Left ventricle myocardium inferior (tissue), 1 donor: ENCODE measurements around the gene PPP1R1B. TPM values are rescaled to one million over a fixed set of nuclear protein-coding genes. Genes with fewer than 3 reads are reported as not detected.
A peak's percentile ranks its signal among the peaks of the same experiment; 100 is the strongest.

Experiments
- DNase-seq: peaks from one replicate; pipeline ENCODE4 v3.0.0-alpha.2; 2020
- H3K27ac ChIP-seq: fragments of 200-600 bp; replicated peaks from 2 replicates; pipeline ENCODE4 v1.8.0; 2021
- H3K27me3 ChIP-seq: fragments of 200-600 bp; 2 replicates; pipeline ENCODE4 v1.8.0; 2021; ENCODE audit warnings: low read depth
- H3K36me3 ChIP-seq: fragments of 200-600 bp; 2 replicates; pipeline ENCODE4 v1.8.0; 2021
- H3K4me1 ChIP-seq: fragments of 200-600 bp; 2 replicates; pipeline ENCODE4 v1.8.0; 2021
- H3K4me3 ChIP-seq: fragments of 200-600 bp; 2 replicates; pipeline ENCODE4 v1.8.0; 2021; ENCODE audit warnings: mild to moderate bottlenecking, moderate library complexity
- H3K9me3 ChIP-seq: fragments of 200-600 bp; replicated peaks from 2 replicates; pipeline ENCODE4 v1.8.0; 2021
- intact Hi-C: fragments of 100-400 bp; cut with micrococcal nuclease; formaldehyde crosslinking; loops from one replicate; pipeline ENCODE4 v1.11.0; 2022
- total RNA-seq: library from RNA; stranded (reverse); fragmentation: NEBNext Ultra II Directional; extraction: Animal tissue kit (Norgen Biotek cat#: 25700); gene quantifications from one replicate; pipeline ENCODE4 v1.2.1, GENCODE V29; 2021
- TF ChIP-seq, protein P1 (sequence below): fragments of 200-600 bp; IDR thresholded peaks from 2 replicates; pipeline ENCODE4 v1.8.0; 2021; ENCODE audit warnings: antibody characterized with exemption, mild to moderate bottlenecking, borderline replicate concordance
- donor health status: DM: no; HTN: yes; CAD: no; lungs with severe emphysema.

The PPP1R1B gene
- total RNA-seq, 1 donor from 2014 or later: 0.36 TPM

GRCh38 chr17:39621523-39622379 is 5.0 kb upstream of the PPP1R1B start:
- no peaks in the 10 kb centered on the region for H3K9me3 ChIP-seq
- H3K4me3 ChIP-seq: no peak overlapping the region
- H3K4me1 ChIP-seq: peaks cover 31% of the 10 kb centered on the region
- peak; percentile 85 for DNase-seq
- TF ChIP-seq, protein P1, sequence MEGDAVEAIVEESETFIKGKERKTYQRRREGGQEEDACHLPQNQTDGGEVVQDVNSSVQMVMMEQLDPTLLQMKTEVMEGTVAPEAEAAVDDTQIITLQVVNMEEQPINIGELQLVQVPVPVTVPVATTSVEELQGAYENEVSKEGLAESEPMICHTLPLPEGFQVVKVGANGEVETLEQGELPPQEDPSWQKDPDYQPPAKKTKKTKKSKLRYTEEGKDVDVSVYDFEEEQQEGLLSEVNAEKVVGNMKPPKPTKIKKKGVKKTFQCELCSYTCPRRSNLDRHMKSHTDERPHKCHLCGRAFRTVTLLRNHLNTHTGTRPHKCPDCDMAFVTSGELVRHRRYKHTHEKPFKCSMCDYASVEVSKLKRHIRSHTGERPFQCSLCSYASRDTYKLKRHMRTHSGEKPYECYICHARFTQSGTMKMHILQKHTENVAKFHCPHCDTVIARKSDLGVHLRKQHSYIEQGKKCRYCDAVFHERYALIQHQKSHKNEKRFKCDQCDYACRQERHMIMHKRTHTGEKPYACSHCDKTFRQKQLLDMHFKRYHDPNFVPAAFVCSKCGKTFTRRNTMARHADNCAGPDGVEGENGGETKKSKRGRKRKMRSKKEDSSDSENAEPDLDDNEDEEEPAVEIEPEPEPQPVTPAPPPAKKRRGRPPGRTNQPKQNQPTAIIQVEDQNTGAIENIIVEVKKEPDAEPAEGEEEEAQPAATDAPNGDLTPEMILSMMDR: peak; percentile 100
- H3K27ac ChIP-seq: no peak overlapping the region
- intact Hi-C loops: loop anchor here (5.0 kb wide), 1 partner anchor 74 kb away; no protein-coding TSS in a partner anchor
- no peaks in the 10 kb centered on the region for H3K36me3 ChIP-seq
- H3K27me3 ChIP-seq: peaks cover 35% of the 10 kb centered on the region

DNA sequence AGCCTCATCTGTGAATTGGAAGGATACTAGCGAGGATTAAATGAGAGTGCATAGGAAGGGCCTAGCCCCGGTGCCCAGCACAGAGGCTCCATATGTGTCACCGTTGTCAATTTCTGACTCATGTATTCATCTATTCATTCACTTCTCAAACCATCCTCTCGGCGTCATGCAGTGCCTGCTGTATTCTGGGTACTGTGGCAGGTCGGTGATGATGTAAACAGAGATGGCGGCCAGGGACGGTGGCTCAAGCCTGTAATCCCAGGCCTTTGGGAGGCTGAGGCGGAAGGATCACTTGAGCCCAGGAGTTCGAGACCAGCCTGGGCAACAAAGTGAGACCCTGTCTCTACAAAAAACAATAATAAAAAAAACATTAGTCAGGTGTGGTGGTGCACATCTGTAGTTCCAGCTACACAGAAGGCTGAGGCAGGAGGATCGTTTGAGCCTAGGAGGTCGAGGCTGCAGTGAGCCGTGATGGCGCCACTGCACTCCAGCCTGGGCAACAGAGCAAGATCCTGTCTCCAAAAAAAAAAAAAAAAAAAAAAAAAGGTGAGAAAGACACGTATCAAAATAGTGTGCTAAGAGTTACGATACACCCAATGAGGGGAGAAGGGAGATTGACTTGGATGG is 4.3 kb upstream of the PPP1R1B start:
- H3K9me3 ChIP-seq: no peaks in the 10 kb centered on the region
- no peak overlapping the region for H3K27ac ChIP-seq
- peaks cover 32% of the 10 kb centered on the region for H3K4me1 ChIP-seq
- TF ChIP-seq, protein P1: no peak
- H3K4me3 ChIP-seq: no peak overlapping the region
- intact Hi-C loops: loop anchor here (5.0 kb wide), 1 partner anchor 75 kb away; no protein-coding TSS in a partner anchor
- DNase-seq: no peak
- no peaks in the 10 kb centered on the region for H3K36me3 ChIP-seq
- peaks cover 40% of the 10 kb centered on the region for H3K27me3 ChIP-seq

DNA sequence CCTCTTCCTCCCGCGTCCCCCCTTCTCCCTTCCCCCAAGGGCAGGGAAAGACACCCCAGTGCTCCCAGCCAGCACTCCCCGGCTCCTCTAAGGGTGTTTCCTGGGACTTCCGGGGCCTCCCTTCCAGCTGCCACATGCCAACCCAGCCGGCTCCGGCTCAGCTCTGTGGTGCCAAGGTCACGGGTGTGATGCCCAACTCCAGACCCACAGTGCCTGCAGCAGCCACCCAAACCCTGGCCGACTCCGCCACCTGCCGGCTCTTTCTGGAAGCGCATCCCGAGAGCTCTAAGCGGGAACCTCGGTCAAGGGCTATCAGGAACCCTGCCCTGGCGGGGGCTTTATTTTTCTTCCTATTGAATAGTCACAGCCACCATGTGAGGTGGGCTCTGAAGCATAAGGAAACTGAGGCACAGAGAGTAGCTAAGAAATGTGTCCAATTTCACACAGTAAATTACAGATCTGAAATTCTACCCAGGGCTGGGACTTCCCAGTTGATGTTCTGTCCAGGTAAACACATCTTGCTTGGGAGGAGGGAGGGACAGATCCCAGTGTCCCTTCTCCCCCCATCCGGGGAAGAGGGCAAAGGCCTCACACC is 3.3 kb upstream of the PPP1R1B start:
- TF ChIP-seq, protein P1: peak; percentile 95
- H3K27ac ChIP-seq: no peak overlapping the region
- H3K36me3 ChIP-seq: no peaks in the 10 kb centered on the region
- H3K4me3 ChIP-seq: no peak overlapping the region
- H3K9me3 ChIP-seq: no peaks in the 10 kb centered on the region
- peaks cover 49% of the 10 kb centered on the region for H3K27me3 ChIP-seq
- H3K4me1 ChIP-seq: peaks cover 28% of the 10 kb centered on the region
- intact Hi-C loops: loop anchor here (5.0 kb wide), 1 partner anchor 76 kb away; no protein-coding TSS in a partner anchor
- DNase-seq: peak; percentile 85

- Histone ChIP-seq H3K9me3 (no peaks in the 10 kb centered on the region), H3K4me3 (no peak overlapping the region), H3K36me3 (no peaks in the 10 kb centered on the region), H3K27ac (no peak overlapping the region), H3K4me1 (peaks cover 25% of the 10 kb centered on the region), H3K27me3 (peaks cover 58% of the 10 kb centered on the region)
- DNase-seq: no peak
- intact Hi-C loops: loop anchor here (5.0 kb wide), 1 partner anchor 77 kb away; no protein-coding TSS in a partner anchor
- TF ChIP-seq, protein P1: no peak
These were observed 2.4 kb upstream of the PPP1R1B start for GRCh38 chr17:39624313-39624712.

DNA sequence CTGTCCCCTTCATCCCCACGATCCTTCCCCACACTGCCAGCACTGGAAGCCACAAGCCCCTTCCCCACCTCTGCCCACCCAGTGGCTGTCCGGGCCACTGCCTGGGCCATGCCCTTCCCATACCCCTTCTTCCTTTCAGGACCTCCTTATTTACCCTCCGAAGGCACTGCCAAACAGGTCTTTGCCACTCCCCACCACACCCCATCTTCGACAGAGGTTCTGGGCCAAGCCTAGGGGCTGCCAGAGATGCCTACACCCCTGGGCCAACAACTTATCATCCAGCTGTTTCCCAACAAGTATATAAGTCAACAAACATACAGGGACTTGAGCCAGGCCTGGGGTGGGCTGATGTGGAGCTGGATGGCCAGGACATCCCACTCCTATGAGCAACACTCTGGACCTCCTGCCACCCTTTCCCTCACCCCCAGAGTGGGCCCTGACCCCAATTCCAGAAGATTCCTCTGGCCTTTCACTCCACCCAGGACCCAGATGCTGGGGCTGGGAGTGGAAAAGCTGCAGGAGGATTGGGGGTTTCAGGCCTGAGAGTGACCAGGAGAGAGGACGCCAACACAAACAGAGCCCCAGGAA is 1.5 kb upstream of the PPP1R1B start:
- TF ChIP-seq, protein P1: no peak
- Histone ChIP-seq H3K9me3 (no peaks in the 10 kb centered on the region), H3K36me3 (no peaks in the 10 kb centered on the region), H3K27ac (no peak overlapping the region), H3K4me1 (peaks cover 25% of the 10 kb centered on the region), H3K27me3 (peaks cover 68% of the 10 kb centered on the region), H3K4me3 (no peak overlapping the region)
- intact Hi-C loops: no loop called here
- no peak for DNase-seq
